NCI-H2227 treated with DMSO at 0.1 percent for 48 hours (cell line): ENCODE measurements around the gene ACAT2.
"Not testable (repeated sequence)": the region's sequence is repeated elsewhere in the genome, so short reads cannot be mapped to it uniquely, and the experiment has no call there.

Source experiments
- DNase-seq: peaks from one replicate; lab custom pipeline; 2025; lab: John Stamatoyannopoulos, UW

ACAT2 gene

DNA sequence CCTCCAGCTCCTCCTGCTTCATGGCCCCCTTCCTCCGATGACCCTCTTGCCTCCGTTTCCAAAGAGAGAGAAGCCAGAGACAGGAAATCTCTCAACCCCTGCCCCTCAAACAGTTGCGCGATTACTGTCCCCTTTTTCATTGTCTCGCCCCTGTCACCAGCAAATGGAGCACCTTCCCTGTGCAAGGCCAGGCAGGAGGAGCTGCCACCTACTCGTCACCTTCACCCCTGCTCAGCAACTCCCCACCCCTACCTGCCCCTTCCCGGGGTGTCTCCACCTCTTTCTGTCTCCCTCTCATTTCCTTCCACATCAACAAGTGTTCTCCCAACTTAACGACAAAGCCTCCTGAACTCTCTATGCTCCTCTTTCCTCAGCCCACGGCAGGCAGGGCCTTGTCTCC, 51.9 kb downstream of the ACAT2 start:
- no peak for DNase-seq

DNA sequence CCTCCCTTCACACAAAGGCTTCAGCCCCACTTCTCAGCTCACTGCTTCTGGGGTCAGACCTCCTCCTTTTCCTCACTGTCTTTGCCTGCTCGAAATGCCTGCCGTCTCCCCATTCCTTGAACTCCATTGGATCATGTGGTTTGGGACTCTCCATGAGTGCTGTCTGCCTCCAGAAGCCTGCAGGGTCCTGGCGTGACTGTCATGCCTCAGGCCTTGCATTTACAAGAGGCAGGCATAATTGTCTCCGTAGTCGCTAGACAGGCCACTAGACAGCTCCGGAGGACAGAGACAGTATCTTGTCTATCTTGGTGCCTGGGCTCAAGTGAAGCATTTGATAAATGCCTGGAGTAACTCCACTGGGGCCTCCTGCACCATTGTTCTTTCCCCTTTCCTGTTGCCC, 53.6 kb downstream of the ACAT2 start:
- no peak for DNase-seq

DNA sequence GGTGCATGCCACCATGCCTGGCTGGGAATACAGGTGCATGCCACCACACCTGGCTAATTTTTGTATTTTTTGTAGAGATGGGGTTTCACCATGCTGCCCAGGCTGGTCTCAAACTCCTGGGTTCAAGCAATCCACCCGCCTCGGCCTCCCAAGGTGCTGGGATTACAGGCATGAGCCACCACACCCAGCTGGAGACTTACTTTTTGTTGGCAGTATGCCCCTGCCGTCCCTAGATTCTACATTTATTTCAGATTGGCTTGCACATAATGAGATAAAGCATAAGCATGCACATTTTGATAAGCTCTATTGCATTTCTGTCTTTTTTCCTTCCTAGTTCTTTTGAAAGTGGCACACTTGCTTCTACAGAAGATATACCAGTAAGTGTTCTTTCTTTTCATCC, 54.9 kb downstream of the ACAT2 start:
- not testable (repeated sequence) for DNase-seq

DNA sequence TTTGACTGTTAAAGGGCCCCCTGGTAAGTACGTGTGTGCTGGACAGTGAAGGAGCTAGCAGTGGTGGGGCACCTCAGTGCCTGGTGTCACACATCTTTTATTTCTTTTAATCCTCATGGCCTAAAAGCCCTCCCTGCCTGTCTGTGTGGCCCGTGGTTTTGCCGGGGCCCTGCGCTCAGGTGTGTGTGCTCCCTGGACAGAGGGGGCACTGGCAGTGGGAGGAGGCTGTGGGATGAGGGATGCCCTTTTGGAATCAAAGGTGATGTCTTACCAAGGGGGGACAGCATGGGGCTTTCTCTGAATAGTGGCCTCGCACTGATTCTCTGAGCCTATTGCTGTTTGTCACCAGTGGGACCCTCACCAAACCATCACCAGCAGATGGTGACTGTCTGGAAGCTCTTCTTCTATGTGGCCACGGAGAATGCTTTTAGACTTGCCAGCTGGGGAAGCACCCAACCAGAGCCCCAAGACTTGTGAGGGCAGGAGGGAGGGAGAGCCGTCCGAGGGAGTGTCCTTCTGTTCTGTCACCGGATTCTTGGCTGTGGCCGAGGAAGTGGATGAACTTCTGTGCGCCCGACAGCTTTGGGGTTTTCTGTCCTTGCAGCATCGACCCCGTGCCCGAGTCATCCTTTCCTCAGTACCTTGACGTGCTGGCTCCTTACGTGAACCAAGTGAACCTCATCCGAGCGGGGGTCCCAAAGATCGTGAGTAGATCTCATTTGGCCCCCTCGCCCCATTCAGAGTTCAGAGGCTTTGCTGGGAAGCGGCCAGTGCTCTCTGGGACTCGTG, 56.3 kb downstream of the ACAT2 start:
- no peak for DNase-seq

DNA sequence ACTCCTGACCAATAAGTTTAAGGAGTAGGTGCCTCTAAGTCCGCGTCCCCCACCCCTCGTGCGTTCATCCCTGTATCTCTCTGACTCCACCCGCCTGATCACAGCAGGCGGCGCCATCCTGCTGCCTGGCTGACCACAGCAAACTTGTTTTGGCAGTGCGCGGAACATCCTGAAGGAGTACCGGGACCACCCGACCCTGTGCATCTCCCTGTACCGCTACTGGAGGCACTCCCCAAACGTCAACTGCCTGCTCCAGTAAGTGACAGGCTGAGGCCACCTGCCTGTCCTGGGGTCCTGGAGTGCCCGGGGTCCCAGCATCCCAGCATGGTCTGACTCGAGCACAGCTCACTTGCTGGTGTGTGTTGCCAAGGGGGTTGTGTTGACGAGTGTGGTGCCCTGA, 57.3 kb downstream of the ACAT2 start:
- DNase-seq, result no peak

DNA sequence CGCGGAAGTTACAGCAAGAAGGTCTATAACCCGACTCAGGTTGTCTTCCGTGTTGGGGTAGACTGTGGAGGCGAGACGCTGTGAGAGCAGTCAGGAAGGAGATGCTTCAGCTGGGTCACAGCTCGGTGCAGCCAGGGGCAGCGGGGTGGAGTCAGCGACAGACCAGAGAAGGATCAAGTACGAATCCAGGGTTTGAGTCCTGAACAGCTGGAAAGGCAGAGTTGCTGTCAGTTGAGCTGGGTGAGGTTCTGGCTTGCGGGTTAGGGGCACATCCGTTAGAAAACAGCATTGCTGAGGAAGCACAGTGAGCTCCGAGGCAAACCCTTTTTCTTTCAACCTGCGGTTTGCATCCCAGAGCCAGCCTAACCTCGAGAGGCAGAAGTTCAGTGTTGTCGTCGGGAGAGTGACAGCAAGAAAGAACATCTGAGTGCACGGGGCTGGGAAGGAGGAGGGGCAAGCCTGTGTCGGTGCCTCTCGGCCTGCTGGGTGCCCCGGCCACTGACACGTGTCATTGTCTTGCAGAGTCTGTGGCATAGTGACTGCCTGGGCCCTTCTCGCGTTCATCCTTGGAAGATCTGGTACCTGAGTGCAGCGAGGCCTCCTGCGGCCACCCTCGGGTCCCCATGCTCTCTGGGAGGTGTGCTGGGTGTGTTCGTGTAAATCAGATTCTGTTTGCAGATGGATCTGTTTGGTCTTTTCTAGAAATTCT, 58.2 kb downstream of the ACAT2 start:
- DNase-seq, result no peak

DNA sequence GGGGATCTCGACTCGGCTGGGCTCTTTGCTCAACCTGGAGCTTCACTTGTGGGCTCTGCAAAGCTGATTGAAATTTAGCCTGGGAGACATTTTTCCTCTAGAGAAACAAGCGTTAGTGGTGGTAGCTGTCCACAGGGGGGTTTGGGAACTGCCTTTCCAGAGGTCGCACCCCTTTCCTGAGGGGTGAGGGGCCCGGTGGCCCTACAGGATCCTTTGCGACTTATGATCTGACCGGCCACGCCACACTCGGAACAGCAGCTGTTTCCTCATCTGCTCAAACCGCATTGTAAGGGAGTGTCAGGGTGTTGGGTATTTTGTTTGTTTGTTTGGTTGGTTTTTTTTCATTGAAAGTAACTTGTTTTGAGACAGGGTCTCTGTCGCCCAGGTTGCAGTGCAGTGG, 59.3 kb downstream of the ACAT2 start:
- no peak for DNase-seq

DNA sequence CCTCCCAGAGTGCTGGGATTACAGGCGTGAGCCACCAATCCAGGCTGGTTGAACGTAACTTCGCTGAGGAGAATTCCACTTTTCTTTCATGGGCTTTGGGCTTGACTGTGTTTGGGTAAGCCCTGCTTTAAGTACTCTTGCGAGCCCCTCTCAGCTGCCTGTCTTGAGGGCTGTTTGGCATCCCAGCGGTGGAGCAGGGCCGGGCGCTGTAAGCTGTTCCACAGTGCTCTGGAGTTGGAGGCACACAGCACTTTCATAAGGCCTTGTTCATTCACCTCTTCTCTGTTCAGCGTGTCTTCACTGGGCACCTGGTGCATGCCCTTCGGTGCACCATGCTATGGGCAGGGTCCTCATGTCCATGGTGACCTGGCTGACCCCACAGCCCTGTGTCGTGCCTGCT, 59.9 kb downstream of the ACAT2 start:
- DNase-seq, result no peak

DNA sequence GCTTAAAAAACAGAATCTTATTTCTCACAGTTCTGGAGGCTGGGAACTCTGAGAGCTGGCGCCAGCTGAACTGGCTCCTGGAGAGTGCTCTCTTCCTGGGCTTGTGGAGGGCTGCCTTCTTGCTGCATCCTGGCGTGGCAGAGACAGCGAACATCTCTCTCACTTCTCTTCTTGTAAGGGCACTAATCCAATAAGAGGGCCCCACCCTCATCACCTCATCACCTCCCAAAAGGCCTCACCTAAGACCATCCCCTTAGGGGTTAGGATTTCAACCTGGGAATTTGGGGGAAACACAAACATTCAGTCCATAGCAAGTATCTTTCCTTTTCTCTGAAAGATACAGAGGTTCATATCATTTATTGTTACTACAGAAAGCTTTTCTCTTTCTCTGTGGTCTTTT, 62.1 kb downstream of the ACAT2 start:
- no peak for DNase-seq

DNA sequence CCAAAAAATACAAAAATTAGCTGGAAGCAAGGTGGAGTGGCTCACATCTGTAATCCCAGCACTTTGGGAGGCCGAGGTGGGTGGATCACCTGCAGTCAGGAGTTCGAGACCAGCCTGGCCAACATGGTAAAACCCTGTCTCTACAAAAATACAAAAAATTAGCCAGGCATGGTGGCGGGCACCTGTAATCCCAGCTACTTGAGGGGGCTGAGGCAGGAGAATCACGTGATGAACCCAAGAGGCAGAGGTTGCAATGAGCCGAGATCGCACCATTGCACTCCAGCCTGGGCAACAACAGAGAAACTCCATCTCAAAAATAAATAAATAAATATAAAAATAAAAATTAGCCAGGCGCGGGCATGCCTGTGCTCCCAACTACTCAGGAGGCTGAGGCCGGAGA, 62.8 kb downstream of the ACAT2 start:
- not testable (repeated sequence) for DNase-seq

DNA sequence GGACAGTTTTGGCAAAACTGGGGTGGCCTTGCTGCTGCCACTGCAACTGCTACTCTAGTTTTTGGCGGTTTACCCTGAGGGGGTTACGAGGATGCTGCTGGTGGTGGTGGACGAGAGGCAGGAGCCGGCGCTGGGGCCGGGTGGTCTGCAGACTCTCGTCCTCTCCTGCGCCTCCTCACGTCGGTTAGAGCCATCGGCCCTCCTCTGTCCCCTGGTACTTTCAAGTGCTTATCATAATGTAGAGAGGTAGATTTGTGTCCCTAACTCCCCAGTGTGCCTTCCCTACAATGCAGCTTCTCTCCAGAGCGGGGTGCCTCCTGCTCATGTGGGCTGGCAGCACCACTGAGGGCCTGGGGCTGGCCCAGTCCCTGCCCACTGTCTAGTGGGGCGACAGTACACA, 64.2 kb downstream of the ACAT2 start:
- DNase-seq, result no peak

DNA sequence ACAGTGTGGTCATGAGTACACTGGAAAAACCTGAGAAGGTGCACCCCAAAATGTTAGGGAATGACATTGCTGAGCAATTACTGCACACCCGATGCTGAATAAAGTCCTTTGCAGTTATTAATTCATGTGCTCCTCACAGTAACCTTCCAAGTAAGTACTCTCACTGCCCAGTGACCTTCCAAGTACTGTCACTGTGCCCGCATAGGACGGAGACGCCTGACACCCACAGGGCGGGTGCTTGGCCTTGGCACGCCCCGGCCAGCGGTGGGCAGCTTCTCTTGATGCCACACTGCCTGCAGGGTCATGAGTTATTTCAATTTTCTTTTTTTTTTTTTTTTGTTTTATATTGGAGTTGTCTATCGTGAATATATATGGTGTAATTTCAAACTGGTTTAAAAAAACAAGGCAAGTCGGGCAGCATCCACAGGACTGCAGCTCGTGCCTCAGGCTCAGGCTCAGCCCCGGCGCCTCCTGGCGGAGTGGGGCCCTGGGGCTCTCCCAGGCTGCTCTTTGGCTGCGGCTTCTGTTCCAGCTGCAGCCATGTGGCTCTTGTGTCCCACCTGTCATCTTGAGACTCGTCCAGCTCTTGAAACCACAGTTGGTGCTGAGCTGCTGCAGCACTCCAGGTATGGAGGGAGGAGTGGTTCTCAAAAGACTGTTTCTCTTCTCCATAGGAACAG, 65.3 kb downstream of the ACAT2 start:
- DNase-seq, result no peak

DNA sequence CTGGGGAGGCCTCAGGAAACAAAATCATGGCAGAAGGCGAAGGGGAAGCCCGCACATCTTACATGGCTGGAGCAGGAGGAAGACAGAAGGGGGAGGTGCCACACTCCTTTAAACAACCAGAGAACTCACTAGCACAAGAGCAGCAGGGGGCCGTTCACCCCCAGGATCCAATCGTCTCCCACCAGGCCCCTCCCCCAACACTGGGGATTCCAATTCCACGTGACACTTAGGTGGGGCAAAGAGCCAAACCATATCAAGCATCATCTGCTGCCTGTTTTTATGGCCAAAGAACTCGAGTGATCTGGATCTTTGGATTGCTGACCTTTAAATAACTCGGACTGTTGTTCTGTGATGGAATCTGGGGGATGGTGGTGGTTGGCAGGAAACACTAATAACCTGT, 66.2 kb downstream of the ACAT2 start:
- DNase-seq, result no peak
